HG02678 (cell line): ENCODE data around the gene ATXN7L1.
"Not testable (repeated sequence)": the region's sequence is repeated elsewhere in the genome, so short reads cannot be mapped to it uniquely, and the experiment has no call there.

Experiments used
- ATAC-seq: cut with Tn5 transposase; IDR thresholded peaks from one replicate; pipeline ENCODE4 v1.9.1; 2021; ENCODE audit warnings: mild to moderate bottlenecking, moderate library complexity; ENCODE audit not compliant: unreplicated experiment

Gene ATXN7L1

DNA sequence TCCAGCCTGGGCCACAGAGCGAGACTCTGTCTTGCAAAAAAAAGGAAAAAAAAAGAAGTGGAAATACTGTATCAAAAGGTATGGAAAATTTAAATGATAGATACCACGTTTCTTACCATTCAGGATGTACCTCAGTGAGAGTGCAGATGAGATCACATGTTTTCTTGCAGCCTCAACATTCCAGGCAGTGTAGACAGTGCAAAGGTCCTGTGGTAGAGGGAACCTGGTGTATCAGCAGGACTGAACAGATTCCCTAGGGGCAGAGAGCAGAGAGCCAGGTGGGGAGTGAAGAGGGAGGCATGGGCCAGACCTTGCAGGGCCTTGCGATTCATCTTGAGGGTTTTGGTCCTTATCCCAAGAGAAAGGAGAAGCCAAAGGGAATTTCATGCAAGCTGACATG, 17.7 kb upstream of the ATXN7L1 start:
- no peak for ATAC-seq

GRCh38 chr7:105892387-105892786, 16.0 kb upstream of the ATXN7L1 start:
- ATAC-seq = no peak

GRCh38 chr7:105890290-105890997, 14.0 kb upstream of the ATXN7L1 start:
- no peak for ATAC-seq

DNA sequence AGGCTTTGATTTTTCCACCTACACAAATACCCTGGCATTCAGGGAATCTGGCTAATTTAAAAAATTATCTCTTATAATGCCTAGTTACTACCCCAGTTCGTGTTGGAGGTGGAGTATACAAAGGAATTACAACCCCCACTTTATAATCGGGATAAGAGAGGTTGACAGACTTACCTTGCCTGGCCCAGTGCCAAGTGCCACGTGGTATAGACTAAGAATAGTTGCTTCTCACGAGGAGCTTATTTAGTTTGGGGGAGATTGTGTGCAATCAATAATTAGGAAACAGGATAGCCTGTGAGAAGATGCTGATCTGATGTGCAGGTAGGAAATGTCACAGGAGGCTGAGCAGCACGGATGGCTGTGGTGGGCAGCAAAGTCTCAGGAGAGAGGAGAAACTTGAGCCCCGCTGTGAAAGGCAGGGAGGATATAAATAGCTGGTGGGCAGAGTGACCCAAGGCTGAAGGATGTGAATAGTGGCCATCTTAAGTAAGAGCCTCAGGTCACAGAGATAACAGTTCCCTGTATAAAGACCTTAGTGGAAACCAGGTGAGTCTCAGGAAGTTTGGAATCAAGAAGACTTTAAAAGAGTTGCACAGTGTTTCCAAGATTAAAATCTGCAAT, 11.3 kb upstream of the ATXN7L1 start:
- ATAC-seq = no peak

DNA sequence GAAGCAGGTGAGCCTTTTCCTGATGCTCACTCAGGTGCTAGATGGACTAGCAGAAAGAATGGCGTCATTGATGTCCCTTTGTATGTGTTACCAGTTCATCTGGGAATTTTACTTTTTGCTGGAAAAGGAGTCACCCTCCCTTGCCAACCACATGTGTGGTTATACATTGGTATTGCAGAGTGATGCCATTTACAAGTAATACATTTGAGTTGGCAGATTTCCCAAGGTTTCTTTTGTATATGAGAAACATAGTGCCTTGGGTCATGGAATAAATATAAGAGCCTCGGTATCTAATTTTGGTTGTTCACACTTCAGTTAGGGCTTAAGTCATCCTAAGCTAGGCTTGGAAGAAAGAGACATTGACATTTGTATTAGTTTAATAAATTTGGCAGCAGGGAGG, 10.4 kb upstream of the ATXN7L1 start:
- no peak for ATAC-seq

- no peak for ATAC-seq
These were observed 9.2 kb upstream of the ATXN7L1 start for GRCh38 chr7:105885387-105886111.

- not testable (repeated sequence) for ATAC-seq
These were observed 6.8 kb upstream of the ATXN7L1 start for GRCh38 chr7:105883179-105883578.

GRCh38 chr7:105881439-105881838, 5.0 kb upstream of the ATXN7L1 start:
- no peak for ATAC-seq

- ATAC-seq = no peak
These were observed 4.4 kb upstream of the ATXN7L1 start for GRCh38 chr7:105880571-105881330.

GRCh38 chr7:105879782-105880181, 3.4 kb upstream of the ATXN7L1 start:
- ATAC-seq = no peak

DNA sequence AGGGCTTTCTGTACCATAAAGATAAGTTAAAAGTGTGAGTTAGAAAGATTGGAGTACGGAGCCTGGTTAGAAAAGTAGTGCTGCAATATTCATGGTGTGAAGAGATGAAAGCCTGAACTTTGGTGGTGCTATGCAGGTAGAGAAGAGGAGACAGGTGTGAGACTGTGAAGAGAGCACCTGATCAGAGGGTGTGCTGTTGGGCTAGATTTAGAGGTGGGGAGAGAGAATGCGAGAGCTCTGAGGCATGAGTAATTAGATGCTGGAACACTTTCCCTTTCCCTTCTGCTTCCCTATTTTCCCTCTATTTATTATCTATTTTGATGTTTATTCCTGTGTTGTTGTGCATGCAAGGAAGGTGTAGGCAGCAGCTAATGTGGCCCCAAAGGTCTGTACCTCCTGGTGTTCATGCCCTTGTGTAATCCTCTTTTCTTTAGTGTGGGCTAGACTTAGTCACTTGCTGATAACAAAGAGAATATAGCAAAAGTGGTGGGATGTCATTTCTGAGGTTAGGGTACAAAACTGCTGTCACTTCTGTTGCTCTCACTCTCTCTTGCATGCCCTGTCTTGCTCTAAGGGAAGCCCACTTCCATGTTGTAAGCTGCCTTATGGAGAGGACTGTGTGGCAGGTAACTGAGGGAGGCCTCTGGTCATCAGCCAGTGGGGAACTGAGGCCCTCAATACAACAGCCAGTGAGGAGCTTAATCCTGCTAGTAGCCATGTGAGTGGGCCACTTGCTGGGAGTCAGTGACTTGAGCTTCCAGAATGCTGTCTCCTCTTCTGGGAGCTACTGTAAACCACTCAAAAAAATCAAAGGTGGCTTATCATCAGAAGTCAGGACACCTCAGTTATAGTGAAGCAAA, 2.6 kb upstream of the ATXN7L1 start:
- ATAC-seq = no peak

DNA sequence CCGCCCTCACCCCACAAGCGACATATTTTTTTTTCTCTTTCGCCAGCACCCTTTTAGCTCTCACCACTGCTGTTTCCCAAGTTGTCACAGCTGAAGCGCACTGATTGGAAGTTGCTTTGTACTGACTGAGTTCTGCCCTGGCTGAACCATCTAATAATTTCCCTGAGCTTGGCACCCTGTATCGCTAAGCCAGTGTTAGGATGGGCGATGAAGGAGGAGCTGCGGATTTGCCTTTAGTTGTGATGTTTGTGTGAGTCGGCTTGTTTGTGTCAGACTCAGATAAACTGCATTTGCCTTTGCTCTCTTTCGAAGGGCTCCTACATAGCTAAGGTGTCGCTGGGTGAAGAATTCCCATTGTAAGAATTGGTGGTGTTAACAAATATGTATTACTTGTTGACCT, 1.3 kb upstream of the ATXN7L1 start:
- no peak for ATAC-seq

GRCh38 chr7:105876964-105877601, 684 bp upstream of the ATXN7L1 start:
- ATAC-seq = no peak

DNA sequence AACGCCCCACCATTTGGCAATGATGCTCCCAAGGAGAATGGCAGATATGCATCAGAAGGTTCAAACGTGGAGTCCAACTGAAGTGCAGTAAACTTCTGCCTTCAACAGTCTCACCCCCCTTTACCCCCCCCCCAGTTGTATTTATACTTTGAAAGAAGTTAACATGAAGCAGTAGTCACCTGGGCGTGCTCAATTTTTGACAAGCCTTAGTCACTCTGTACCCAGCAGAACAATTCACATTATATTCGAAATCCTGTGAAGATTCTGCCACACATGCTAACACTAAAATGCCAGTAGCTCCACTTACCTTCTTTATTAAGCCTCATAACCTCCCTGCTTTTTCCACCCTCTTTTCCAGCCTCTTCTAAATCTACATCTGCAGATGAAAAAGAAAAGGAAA, 894 bp downstream of the ATXN7L1 start:
- ATAC-seq = no peak

- ATAC-seq = no peak
These were observed 2.3 kb downstream of the ATXN7L1 start for GRCh38 chr7:105874055-105874454.

DNA sequence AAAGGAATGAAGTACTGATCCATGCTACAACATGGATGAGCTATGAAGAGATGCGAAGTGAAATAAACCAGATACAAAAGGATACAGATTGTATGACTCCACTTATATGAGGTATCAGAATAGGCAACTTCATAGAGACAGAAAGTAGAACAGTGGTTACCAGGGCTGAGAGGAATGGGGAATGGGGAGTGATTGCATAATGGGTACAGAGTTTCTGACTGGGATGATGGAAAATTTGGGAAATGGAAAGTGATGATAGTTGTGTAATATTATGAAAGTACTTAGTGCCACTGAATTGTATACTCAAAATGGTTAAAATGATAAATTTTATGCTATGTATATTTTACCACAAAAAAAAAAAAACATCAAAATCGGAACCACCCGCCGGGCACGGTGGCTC, 3.9 kb downstream of the ATXN7L1 start:
- no peak for ATAC-seq

DNA sequence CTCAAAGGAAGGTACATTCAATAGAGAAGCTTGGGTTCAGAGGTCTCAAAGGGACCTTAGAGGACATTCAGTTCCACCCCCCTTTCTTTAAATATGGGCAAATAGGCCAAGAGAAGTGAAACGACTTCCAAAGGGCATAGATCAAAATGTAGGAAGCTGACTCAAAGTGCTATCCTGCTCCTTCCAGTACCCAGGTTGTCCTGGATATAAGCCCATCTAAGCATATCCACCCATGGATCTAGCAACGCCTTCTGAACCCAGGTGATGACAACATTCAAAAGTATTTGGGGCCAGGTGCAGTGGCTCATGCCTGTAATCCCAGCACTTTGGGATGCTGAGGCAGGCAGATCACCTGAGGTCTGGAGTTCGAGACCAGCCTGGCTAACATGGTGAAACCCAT, 5.3 kb downstream of the ATXN7L1 start:
- ATAC-seq = no peak

DNA sequence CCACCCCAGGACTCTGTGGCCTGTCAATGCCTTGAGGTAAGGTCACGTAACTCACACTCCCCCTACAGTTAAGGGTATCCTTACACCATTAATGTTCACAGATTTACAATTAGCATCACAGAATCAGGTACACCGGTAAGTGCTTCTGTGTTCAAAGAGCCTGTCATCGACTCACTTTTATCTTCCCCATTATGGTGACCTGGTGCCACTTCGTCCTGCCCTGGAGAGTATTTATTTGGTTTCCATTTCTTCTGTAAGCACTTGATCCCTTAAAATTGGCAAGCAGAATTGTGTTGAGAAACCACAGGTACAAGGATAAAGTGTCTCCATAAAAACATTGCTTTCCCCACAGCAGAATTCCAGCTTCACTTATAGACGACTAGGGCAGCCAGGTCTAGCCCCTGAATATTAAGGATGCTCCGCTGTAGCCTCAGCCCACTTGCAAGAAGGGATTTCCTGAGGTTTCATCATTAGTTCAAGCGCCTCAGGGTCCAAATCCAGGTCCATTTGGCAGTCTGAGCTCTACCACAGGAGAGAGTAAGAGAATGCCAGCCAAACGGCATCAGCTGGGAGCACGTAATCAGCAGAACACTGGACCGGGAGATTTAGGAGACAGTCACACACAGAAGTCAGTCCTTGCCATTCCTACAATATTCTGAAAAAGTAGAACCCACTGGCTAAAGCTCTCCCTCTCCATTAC, 10.1 kb downstream of the ATXN7L1 start:
- ATAC-seq = no peak

- ATAC-seq = no peak
These were observed 12.5 kb downstream of the ATXN7L1 start for GRCh38 chr7:105863876-105864275.
